G401 (cell line): ENCODE measurements around the gene ZNF101. TPM values are rescaled to one million over a fixed set of nuclear protein-coding genes. Genes with fewer than 3 reads are reported as not detected.
A peak's percentile ranks its signal among the peaks of the same experiment; 100 is the strongest.

Experiments used
- DNase-seq: peaks from one replicate; pipeline ENCODE4 v3.0.0-alpha.2; 2015; ENCODE audit warnings: low spot score
- in situ Hi-C: cut with HindIII; loops from 2 replicates; pipeline ENCODE4 v1.10.0; 2016; ENCODE audit warnings: low sequenced_read_pairs, mixed read lengths
- total RNA-seq: library from RNA; depleted of rRNA; stranded (reverse); fragments of >200 nt; shearing (Covaris generic); gene quantifications from 2 replicates; pipeline ENCODE4 v1.2.3, GENCODE V29; 2014

ZNF101 gene
- total RNA-seq, 1 experiment from 2014 or later: 19.1 TPM

- in situ Hi-C loops: no loop called here
Measured at GRCh38 chr19:19637186-19637522, 31.5 kb upstream of the ZNF101 start.

GRCh38 chr19:19637523-19638251 lies 31.0 kb upstream of the ZNF101 start:
- no peak for DNase-seq
- in situ Hi-C loops: no loop called here

More at GRCh38 chr19:19637186-19637522, 31.5 kb upstream of the ZNF101 start:
- DNase-seq: no peak

DNA sequence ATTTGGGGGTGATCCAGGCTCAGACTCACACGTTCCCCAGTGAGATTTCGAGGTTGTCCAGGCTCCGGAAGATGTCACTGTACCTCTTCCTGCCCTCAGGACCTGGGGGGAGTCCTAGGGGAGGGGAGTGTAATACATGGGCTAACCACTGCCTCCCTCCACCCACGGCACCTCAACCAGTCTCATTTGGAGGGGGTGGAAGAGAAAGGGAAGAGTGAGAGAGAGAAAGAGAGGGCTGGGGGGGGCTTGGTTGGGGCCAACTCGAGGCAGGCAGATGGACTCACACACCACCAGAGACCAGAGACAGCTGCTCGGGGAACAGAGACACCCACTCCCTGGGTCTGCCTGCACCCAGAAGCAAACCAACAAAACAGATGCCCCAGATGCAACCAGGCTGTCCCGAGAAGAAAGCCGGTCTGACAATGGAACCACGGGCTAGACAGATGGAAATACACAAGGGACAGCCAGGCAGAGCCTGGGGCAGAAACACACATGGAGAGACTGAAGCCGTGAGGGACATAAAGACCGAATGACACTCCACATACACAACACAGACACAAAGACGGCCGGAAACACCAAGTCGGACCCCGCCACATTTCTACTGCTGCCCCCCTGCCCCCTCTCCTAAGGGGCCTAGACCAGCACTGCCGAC lies 26.0 kb upstream of the ZNF101 start:
- DNase-seq: no peak
- in situ Hi-C loops: no loop called here

DNA sequence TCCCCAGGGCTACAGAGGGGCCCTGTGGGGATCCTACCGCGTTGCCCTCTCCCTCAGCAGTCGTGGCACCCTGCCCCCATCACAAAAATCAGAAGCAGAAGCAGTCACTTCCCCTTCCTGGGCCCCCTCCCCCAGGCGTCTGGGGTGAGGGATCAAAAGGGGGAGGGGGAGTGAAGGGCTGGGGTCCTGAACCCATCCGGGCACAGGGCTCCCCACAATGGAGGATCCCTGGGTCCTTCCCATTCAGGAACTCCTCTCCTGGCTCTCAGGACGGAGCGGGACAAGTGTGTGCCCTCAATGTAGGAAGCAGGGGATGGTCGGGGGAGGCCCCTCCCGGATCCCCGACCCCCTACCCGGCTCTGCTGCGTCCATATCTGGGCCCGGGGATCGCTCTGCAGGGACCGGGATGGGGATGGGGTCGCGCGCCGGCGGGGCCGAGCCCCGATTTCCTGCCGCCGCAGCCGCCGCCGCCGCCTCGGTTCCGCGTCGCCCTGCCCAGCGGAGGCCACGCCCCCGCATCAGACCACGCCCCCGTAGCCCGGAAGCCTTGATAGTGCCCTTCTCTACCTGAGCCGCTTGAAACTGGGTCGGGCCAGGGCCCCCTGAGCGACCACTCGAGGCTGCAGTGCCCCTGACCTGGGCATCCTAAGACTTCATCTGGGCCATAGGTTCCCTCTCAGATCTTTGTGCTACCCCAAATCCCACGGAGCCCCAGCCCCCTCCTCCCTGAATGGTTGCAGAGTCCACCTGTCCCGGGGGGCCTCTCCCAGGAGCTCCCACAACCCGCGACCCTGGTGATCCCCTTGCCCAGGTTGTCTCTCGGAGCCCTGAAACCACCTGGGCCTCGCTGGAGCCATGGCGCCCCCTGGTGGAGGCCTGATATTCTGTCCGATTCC lies 25.2 kb upstream of the ZNF101 start, which contains the start of gene GMIP:
TSS of gene GMIP (minus strand) at position 500 of the 896 bp plus-strand sequence. CDS start at position 372, 128 bp downstream.
- in situ Hi-C loops: no loop called here
- peak; percentile 64 for DNase-seq

DNA sequence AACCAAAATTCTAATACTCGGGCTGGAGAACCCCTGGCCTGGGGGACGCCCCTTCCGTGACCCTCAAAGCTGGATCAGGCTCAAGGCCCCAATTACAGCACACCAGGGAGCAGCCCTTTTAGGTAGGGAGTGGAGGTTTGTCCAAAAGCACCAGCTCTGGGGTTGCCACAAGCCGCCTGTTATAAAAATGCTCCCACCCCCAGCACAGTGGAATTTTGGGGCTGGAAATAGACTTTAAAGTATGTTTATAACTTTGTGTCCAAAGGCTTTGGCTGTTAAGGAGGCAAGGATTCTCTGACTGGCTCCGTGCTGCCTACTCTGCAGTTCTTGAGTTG lies 24.6 kb upstream of the ZNF101 start:
- no peak for DNase-seq
- in situ Hi-C loops: no loop called here

- in situ Hi-C loops: no loop called here
Measured at GRCh38 chr19:19645233-19645870, 23.3 kb upstream of the ZNF101 start.

GRCh38 chr19:19647037-19647835 lies 21.4 kb upstream of the ZNF101 start:
- DNase-seq: no peak
- in situ Hi-C loops: no loop called here

More at GRCh38 chr19:19645233-19645870, 23.3 kb upstream of the ZNF101 start:
- DNase-seq: no peak

DNA sequence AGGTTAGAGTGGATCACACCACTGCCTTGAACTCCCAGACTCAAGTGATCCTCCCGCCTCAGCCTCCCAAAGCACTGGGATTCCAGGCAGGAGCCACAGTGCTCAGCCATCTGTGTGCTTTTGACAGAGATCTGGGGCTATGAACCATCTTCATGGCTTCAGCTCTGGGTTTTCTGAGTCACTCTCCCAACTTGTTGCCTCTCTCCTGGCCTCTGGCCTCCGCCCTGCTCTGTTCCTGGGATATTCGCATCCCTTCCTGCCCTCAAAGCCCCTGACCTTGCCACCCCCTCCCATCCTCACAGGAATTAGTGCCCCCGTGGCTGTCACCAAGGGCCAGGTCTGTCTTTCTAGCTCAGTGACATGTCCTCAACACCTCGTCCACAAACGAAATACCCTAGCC lies 19.5 kb upstream of the ZNF101 start:
- no peak for DNase-seq
- in situ Hi-C loops: no loop called here

DNA sequence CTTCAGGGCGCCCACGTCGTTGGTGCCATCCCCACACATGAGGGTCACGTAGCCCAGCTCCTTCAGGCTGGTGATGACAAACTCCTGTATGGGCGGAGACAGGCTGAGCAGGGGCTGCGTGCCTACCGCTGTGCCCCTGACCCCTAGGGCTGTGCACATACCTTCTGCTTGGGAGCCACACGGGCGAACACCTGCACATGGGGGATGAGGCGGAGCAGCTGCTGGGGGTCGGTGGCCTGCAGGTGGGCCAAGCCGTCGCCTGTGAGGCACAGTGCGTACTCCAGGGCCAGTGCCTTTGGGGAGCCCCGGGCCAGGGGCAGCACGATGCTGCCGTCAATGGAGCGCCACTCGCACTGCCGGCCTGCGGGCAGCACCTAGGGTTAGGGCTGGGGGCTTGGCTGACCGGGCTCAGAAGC lies 19.1 kb upstream of the ZNF101 start:
- DNase-seq: no peak
- in situ Hi-C loops: no loop called here

GRCh38 chr19:19650331-19650730 lies 18.3 kb upstream of the ZNF101 start:
- DNase-seq: no peak
- in situ Hi-C loops: no loop called here

DNA sequence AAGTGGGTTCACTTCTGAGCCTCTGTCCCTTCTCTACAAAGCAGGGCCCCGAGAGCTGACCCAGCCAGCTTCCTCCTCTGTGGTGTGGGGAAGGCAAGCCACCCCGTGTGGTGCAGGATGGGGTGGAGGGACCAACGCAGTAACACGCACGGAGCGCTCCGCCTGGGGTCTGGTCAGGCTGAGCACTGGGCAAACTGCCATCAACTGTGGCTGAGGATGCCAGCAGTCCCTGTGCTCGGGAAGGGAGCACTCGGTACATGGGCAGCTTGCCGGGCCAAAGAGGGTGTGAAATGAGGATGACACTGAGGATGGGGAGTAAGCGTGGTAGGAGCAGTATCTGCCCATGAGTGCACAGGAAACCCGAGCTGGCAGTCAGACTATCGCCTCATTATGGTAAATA lies 17.6 kb upstream of the ZNF101 start:
- in situ Hi-C loops: no loop called here
- peak; percentile 68 for DNase-seq

DNA sequence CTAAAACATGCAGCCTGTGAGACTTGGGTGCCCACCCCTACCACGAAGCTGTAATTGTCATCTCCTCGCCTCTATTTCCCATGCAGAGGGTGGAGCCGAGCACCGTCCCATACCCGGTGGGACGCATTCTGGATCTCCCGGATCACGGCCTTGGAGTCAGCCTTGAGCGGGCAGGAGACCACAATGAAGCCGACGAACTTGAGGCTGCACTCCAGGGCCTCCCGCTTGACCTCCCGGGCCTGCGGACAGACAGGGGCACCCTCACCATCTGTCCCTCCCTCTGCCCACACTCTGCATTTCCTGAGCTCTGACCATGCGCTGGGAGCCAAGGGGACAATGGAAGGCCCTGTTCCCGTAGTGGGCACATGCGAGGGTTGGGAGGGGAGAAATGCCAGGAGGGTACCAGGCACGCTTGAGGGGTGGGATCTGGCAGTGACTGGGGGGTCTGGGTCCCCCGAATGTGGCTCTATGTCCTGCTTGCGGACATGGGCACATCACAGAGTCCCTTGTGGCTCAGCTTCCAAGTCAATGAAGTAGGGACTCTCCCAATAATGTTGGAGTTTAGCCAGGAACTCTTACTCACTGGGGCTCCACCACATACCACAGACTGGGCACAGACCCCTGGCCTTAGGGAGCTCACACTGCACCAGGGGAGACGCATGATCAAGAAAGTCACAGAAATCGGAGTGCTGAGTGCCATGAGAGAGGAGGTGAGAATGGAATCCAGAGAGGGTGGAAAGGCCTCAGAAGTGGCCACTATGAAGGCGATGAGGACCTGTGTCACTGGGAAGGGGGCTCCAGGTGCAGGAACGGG lies 15.9 kb upstream of the ZNF101 start:
- in situ Hi-C loops: no loop called here
- DNase-seq: no peak

DNA sequence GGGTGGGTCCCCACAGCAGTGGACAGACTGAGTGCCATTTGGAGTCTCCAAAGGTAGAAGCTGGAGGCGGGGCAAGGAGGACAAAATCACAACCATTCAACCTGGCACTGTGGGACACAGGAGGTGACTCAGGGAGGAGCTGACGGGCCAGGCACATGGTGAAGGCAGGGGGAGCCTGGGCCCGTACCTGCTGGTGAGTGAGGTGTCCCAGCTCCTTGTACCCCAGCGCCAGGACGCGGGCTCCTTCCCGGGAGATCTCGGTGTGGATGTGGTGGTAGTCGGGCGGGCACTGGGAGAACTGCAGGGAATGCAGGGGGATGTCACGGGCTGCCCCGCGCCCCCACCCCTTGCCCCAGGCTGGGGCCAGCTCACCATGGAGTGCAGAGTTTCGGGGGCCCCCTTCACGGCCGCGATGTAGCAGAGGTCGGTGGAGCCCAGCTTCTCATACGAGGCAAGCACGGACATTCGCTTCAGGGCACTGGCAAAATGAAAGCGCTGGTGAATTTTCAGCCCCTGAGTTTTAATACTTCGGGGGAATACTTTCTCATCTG lies 15.0 kb upstream of the ZNF101 start:
- in situ Hi-C loops: no loop called here
- no peak for DNase-seq

GRCh38 chr19:19654441-19654840 lies 14.2 kb upstream of the ZNF101 start:
- in situ Hi-C loops: no loop called here
- no peak for DNase-seq

DNA sequence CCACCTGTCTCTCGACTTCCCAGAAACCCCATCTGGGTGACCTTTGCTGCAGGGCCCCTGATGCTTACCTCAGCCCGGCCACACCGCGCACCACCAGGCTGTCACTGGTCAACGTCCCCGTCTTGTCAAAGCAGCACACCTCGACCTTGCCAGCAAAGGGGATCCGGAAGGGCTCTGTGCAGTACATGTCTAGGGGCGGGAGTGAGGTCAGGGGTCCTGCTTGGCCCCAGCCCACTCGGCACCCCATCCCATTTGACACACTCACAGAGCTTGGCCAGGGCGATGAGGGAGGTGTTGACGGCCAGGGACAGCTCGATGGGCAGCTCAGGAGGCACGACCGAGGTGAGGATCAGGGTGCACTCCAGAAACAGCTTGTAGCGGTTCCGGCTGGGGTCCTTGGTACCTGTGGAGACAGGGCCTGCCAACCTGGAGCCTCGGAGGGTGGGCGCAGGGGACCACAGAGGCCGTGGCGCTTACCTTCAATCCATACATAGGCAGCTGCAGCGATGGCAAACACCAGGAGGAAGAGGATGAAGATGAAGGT lies 13.5 kb upstream of the ZNF101 start:
- no peak for DNase-seq

DNA sequence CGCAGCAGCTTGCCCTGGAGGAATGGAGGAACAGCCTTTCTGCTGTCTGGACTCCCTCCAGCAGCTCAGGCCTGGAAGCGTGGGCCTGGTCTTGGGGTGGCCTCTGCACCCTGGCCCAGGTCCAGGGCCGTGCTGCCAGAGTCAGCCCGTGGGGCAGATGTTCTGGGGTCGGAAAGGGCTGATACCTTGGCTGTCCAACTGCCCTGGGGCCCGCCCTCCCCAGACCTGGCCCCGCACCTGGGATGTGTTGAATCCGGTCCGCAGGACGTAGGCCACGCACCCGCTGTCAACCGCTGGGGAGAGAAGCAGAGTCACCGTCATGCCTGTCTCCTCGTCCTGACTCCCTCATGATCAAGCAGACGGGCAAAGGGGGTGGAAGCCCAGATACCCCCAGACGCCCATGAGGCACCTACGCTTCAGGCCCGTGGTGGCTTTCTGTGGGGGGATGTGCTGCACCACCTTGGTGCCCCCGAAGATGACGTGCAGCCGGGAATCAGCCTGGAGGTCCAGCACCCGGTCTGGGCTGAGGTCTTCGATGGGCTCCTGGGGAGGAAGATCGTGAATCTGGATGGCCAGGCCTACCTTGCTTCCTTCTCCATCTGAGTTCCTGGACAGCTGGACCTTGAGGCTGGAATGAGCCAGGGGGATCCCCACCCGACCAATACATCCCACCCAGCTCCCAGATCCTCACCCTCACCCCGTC lies 12.8 kb upstream of the ZNF101 start:
- in situ Hi-C loops: no loop called here
- no peak for DNase-seq

More for the DNA sequence above, 13.5 kb upstream of the ZNF101 start:
- in situ Hi-C loops: no loop called here
